ENCODE results near the gene ASAP2.

- TF ChIP-seq CTCF (conservative IDR thresholded peaks at IDR 0.05; ENCODE audit: low read depth, low read length) (no peak), EZH2phosphoT487 (IDR thresholded peaks at IDR 0.05; ENCODE audit: borderline replicate concordance, low read length) (no peak)
Observed at GRCh38 chr2:9237831-9238230, 31.2 kb downstream of the ASAP2 start.
